ENCODE results near the gene ANKRD34A.

Gene ANKRD34A

GRCh38 chr1:145964328-145965118, at the start of gene ANKRD34A, which contains the start of gene POLR3GL:
TSS of gene ANKRD34A (minus strand) at chr1:145964575. CDS start at chr1:145961759, 2,816 bp downstream.
TSS of gene POLR3GL (plus strand) at chr1:145964690. CDS start at chr1:145974866, 10,176 bp downstream.
- peak; percentile 94 to 99 (median 96) for DNase-seq

GRCh38 chr1:146013559-146013922, 49.2 kb upstream of the ANKRD34A start:
- DNase-seq: no peak

DNA sequence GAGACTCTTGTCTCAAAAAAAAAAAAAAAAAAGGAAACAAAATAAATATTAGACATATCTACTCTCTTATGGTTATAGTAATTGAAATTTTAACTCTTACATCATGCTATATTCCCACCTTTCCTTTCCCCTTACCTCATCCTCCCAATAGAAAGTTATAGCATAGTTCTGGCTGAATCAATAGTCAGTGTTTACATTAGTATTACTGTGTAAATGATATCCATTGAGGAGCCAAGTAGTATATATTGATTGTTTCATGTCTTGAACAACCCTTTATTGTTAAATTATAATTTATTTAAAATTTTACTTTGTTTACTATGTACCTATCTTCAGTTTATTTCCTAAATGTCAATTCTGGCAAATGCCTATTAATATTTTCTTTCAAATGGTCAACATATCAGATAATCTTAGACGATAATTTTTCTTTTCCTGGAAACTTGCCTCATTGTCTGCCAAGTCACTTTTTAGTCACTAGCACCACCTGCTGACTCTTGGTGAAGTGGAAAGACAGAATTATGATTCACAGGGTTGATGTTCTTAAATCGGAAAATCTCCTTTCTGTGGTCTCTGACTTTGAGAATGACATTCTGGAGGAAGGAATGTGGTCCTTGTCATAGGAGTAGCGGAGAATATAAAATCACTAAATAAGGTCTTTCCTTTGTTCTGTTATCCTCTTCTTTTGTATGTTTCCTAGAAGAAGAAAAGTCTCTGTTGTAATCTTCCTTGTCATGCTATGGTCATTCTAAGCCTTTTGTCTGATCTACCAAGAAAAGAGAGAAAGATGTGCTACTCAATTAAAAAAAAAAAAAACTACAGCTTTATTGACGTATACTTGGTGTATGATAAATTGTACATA, 48.6 kb upstream of the ANKRD34A start:
- peak; percentile 47 to 91 (median 85) for DNase-seq

GRCh38 chr1:146010126-146010738, 45.9 kb upstream of the ANKRD34A start:
- no peak for DNase-seq

DNA sequence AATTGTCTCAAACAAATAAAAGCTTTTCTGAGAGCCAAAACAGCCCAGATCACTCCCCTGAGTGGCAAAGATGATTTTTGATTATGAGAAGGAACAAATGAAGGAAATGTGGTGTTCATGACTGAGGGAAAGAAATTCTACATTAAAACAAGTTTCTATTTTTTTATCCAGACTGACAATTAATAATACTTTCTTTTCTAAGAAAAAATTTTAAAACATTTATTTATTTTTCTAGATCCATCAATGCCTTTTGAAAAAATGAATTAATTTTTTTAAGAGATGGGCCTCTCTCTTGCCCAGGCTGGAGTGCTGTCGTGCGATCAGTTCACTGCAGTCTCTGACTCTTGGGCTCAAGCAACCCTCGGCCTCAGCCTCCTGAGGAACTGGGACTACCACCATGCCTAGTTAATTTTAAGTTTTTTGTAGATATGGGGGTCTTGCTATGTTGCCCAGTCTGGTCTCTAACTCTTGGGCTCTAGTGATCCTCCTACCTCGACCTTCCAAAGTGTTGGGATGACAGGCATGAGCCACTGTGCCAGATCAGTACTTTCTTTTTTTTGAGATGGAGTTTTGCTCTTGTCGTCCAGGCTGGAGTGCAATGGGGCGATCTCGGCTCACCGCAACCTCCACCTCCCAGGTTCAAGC, 43.2 kb upstream of the ANKRD34A start:
- DNase-seq: no peak

- DNase-seq: no peak
Measured at GRCh38 chr1:146001709-146002108, 37.3 kb upstream of the ANKRD34A start.

DNA sequence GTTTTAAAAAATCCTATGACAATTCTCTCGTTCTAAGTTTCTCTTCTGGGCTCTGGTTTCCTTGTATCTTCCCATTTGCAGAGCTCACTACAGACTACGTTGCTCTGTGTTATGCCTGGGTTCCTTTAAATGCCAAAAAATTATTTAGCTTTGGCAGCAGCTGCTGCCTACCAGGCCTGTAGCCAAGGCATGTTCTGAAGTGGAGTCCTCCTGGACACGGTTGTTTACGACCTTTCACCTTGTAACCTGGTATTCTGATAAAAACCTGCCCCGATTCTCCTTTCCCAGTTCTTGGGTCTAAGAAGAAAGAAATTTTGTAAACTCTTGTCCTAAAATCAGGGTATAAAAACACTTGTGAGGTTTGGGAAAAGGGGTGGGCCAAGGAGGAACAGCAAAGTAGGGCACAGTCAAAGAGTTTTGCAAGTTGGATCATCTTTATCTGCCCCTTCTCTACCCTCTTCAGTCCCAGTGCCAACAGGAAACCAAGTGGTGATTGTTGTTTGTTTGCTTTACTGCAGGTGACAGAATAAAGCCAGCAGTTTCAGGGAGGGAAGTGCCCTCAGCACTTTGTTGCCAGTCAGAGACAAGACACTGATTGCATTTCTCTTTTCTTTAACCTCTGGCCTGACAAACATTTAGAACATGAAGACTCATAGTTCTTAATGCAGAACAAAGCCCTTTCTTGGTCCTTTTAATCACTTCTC, 35.1 kb upstream of the ANKRD34A start:
- DNase-seq: peak; percentile 44 to 83 (median 74)

- DNase-seq: peak in 2 of 3 experiments; percentile 29 to 57
Measured at GRCh38 chr1:145997718-145998023, 33.3 kb upstream of the ANKRD34A start.

DNA sequence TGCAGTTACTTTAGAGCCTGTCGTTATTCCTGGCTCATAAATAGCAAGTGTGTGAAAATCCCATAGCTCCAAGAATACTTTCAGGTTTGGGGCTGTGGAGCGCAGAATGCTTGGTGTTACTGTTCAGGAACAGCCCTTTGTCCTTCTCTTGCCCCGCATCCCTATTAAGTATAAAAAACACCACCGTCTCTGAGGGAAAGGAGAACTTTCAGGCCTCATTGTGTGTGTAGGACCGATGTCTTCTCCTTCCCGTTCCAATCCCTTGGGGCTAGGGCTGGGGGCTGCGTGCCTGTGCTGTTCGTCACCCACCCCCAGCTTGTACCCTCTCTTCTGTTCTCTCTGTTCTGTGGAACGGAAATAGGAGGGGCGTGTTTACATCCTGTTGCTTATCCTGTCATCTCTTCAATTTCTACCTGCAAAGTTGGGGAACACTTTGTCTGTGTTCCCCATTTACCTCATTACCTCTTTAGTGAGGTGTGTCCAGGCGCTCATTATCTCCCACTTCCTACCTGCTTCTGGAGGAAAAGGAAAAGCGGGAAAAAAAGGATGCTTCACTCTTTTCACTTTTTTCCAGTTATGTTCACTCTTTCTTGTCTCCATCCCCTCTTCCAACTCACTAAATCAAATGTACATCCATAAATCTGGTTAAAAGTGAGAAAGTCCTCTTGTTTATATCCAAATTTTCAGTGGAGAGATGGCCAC, 32.8 kb upstream of the ANKRD34A start:
- peak; percentile 63 to 77 (median 76) for DNase-seq

- peak; percentile 96 to 100 (median 99) for DNase-seq
Measured at GRCh38 chr1:145996433-145997015, 32.1 kb upstream of the ANKRD34A start, which contains the start of gene TXNIP. TSS of gene TXNIP (minus strand) at chr1:145996579. CDS start at chr1:145996266, 313 bp downstream.

- DNase-seq: peak; percentile 47 to 83 (median 78)
Measured at GRCh38 chr1:145995964-145996432, 31.6 kb upstream of the ANKRD34A start.

GRCh38 chr1:145995148-145995881, 30.9 kb upstream of the ANKRD34A start:
- DNase-seq: peak in 1 of 3 experiments; percentile 47

GRCh38 chr1:145994391-145995120, 30.2 kb upstream of the ANKRD34A start:
- peak in 1 of 3 experiments; percentile 43 for DNase-seq

- peak in 1 of 3 experiments; percentile 34 for DNase-seq
Measured at GRCh38 chr1:145993618-145994390, 29.4 kb upstream of the ANKRD34A start.

- DNase-seq: no peak
Measured at GRCh38 chr1:145992958-145993617, 28.7 kb upstream of the ANKRD34A start.

DNA sequence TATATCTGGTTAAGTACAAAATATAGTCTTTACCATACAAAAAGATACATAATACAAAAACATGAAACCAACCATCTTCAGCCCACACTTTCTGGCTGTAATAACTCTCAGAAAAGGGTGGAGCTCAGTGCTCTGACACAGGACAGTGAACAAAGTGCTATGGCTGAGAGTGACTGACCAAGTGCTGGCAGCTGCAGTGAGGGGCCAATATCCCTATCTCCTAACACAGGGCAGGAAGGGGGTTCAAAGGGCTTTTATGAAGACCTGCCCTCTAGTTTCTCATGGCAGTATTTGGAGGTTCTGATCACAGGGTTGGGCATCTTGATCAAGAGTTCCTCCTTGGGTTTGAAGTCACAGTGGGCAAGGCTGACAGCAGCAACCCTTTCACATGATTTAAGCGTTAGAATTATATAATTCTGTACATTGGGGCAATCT, 28.1 kb upstream of the ANKRD34A start:
- DNase-seq: no peak

- DNase-seq: peak in 1 of 3 experiments; percentile 37
Measured at GRCh38 chr1:145991735-145992412, 27.5 kb upstream of the ANKRD34A start.

Data from NCI-H1417 (cell line).